ENCODE measurements around the gene SH3RF3. TPM values are rescaled to one million over a fixed set of nuclear protein-coding genes. Genes with fewer than 3 reads are reported as not detected.

The SH3RF3 gene
- polyA plus RNA-seq, 1 donor (not counting 4 experiments of a cell fraction or from before 2014, with no cell fraction given): 0.08 TPM

GRCh38 chr2:109304731-109305470 is 175.9 kb downstream of the SH3RF3 start:
- H2AFZ ChIP-seq (ENCODE audit: control insufficient read depth, low read length): no peak overlapping the region
- H3K9me3 ChIP-seq (ENCODE audit: control insufficient read depth, low read depth, low read length): no peaks in the 10 kb centered on the region
- no peak for FAIRE-seq
- H3K79me2 ChIP-seq (ENCODE audit: control insufficient read depth, insufficient read depth, low read length): no peaks in the 10 kb centered on the region
- no peaks in the 10 kb centered on the region for H4K20me1 ChIP-seq (ENCODE audit: control insufficient read depth, extremely low read depth, insufficient read depth, low read length)
- TF ChIP-seq CTCF (optimal IDR thresholded peaks at IDR 0.05 in 1 of 3, IDR thresholded peaks at IDR 0.05 in 1 of 3, conservative IDR thresholded peaks at IDR 0.05 in 1 of 3; ENCODE audit: extremely low read depth in 1 of 3, insufficient read depth in 2 of 3, low read length in 3 of 3): no peak
- no peak for TF ChIP-seq EZH2 (IDR thresholded peaks at IDR 0.05; ENCODE audit: low read length)
- H3K4me3 ChIP-seq (ENCODE audit: control insufficient read depth in 2 of 3, extremely low read depth in 1 of 3, insufficient read depth in 2 of 3, low read depth in 1 of 3, low read length in 3 of 3): no peak overlapping the region
- no peak overlapping the region for H3K4me2 ChIP-seq (ENCODE audit: control insufficient read depth, extremely low read depth, insufficient read depth, low read depth, low read length)
- DNase-seq (ENCODE audit: low read depth, low spot score): no peak
- H3K9ac ChIP-seq (ENCODE audit: control insufficient read depth, extremely low read depth, insufficient read depth, low read length): no peak overlapping the region
- H3K9me1 ChIP-seq (ENCODE audit: control insufficient read depth, extremely low read depth, insufficient read depth, low read length): no peaks in the 10 kb centered on the region
- H3K27ac ChIP-seq (ENCODE audit: control insufficient read depth, insufficient read depth, low read length): no peak overlapping the region
- peaks cover 22% of the 10 kb centered on the region for H3K27me3 ChIP-seq (ENCODE audit: control insufficient read depth, extremely low read depth, insufficient read depth, low read length)
- no peaks in the 10 kb centered on the region for H3K36me3 ChIP-seq (ENCODE audit: control insufficient read depth in 2 of 2, extremely low read depth in 1 of 2, insufficient read depth in 2 of 2, low read length in 2 of 2)
- dilution Hi-C loops (cut with MboI; ENCODE audit: extremely low pct_ligation_motif_present, low sequenced_read_pairs): no loop called here
- no peaks in the 10 kb centered on the region for H3K4me1 ChIP-seq (ENCODE audit: control insufficient read depth, extremely low read depth, insufficient read depth, low read length)

GRCh38 chr2:109305490-109306167 is 176.6 kb downstream of the SH3RF3 start:
- no peak overlapping the region for H2AFZ ChIP-seq (ENCODE audit: control insufficient read depth, low read length)
- FAIRE-seq (no peak), DNase-seq (ENCODE audit: low read depth, low spot score) (no peak)
- no peaks in the 10 kb centered on the region for H3K9me3 ChIP-seq (ENCODE audit: control insufficient read depth, low read depth, low read length)
- no peaks in the 10 kb centered on the region for H3K4me1 ChIP-seq (ENCODE audit: control insufficient read depth, extremely low read depth, insufficient read depth, low read length)
- no peak overlapping the region for H3K27ac ChIP-seq (ENCODE audit: control insufficient read depth, insufficient read depth, low read length)
- H3K4me3 ChIP-seq (ENCODE audit: control insufficient read depth in 2 of 3, extremely low read depth in 1 of 3, insufficient read depth in 2 of 3, low read depth in 1 of 3, low read length in 3 of 3): no peak overlapping the region
- no peaks in the 10 kb centered on the region for H4K20me1 ChIP-seq (ENCODE audit: control insufficient read depth, extremely low read depth, insufficient read depth, low read length)
- TF ChIP-seq EZH2 (IDR thresholded peaks at IDR 0.05; ENCODE audit: low read length): no peak
- TF ChIP-seq CTCF (optimal IDR thresholded peaks at IDR 0.05 in 1 of 3, IDR thresholded peaks at IDR 0.05 in 1 of 3, conservative IDR thresholded peaks at IDR 0.05 in 1 of 3; ENCODE audit: extremely low read depth in 1 of 3, insufficient read depth in 2 of 3, low read length in 3 of 3): no peak
- no peak overlapping the region for H3K4me2 ChIP-seq (ENCODE audit: control insufficient read depth, extremely low read depth, insufficient read depth, low read depth, low read length)
- H3K9ac ChIP-seq (ENCODE audit: control insufficient read depth, extremely low read depth, insufficient read depth, low read length): no peak overlapping the region
- H3K36me3 ChIP-seq (ENCODE audit: control insufficient read depth in 2 of 2, extremely low read depth in 1 of 2, insufficient read depth in 2 of 2, low read length in 2 of 2): no peaks in the 10 kb centered on the region
- peaks cover 18% of the 10 kb centered on the region for H3K27me3 ChIP-seq (ENCODE audit: control insufficient read depth, extremely low read depth, insufficient read depth, low read length)
- H3K79me2 ChIP-seq (ENCODE audit: control insufficient read depth, insufficient read depth, low read length): no peaks in the 10 kb centered on the region
- dilution Hi-C loops (cut with MboI; ENCODE audit: extremely low pct_ligation_motif_present, low sequenced_read_pairs): no loop called here
- H3K9me1 ChIP-seq (ENCODE audit: control insufficient read depth, extremely low read depth, insufficient read depth, low read length): no peaks in the 10 kb centered on the region

All from keratinocyte (primary cell).